IMR-90 (cell line): Measurements from ENCODE around the gene UST. TPM values are rescaled to one million over a fixed set of nuclear protein-coding genes. Genes with fewer than 3 reads are reported as not detected.

Source experiments
- ATAC-seq: fragments of 200-7000 bp; cut with Tn5 transposase; 2 replicates; pipeline ENCODE4 v1.9.1; 2020; ENCODE audit warnings: low read depth, mild to moderate bottlenecking, moderate library complexity
- BruUV-seq: library from RNA; stranded (reverse); fragments of 400-500 nt; replicated peaks from 2 replicates; lab custom pipeline; 2021; lab: Mats Ljungman, UMichigan
- CTCF ChIA-PET: fragments of 300-600 bp; formaldehyde crosslinking; extraction: SDS; loops from one replicate; lab custom pipeline; 2021; ENCODE audit warnings: antibody characterized with exemption; lab: Yijun Ruan, JAX
- POLR2A ChIA-PET: fragments of 300-600 bp; sonication (Branson Sonifier 250); formaldehyde crosslinking; loops from one replicate; lab custom pipeline; 2022; ENCODE audit warnings: antibody characterized with exemption; ENCODE audit not compliant: unreplicated experiment; lab: Charles Lee
- DNase-seq: peaks from one replicate; pipeline ENCODE4 v3.0.0; 2013
- H2AFZ ChIP-seq: replicated peaks from 2 replicates; pipeline ENCODE3; 2013; ENCODE audit warnings: low read length, mild to moderate bottlenecking; ENCODE audit not compliant: poor library complexity
- H2AK5ac ChIP-seq: 2 replicates; pipeline ENCODE4 v1.6.1; 2013; ENCODE audit warnings: low read depth, low read length, inconsistent platforms
- H2AK9ac ChIP-seq: replicated peaks from 2 replicates; pipeline ENCODE3; 2013; ENCODE audit warnings: mild to moderate bottlenecking, low read depth, low read length, moderate library complexity; ENCODE audit not compliant: poor library complexity
- H2BK120ac ChIP-seq: 2 replicates; pipeline ENCODE4 v1.6.1; 2013; ENCODE audit warnings: low read depth, low read length, inconsistent platforms
- H2BK15ac ChIP-seq: 3 replicates; pipeline ENCODE4 v1.6.1; 2013; ENCODE audit warnings: low read depth, low read length, inconsistent platforms
- H2BK20ac ChIP-seq: 2 replicates; pipeline ENCODE4 v1.6.1; 2013; ENCODE audit warnings: low read depth, mild to moderate bottlenecking, inconsistent platforms, low read length, moderate library complexity
- H2BK5ac ChIP-seq: 2 replicates; pipeline ENCODE4 v1.6.1; 2013; ENCODE audit warnings: mild to moderate bottlenecking, low read depth, low read length, inconsistent platforms; ENCODE audit not compliant: poor library complexity, severe bottlenecking
- H3K14ac ChIP-seq: replicated peaks from 2 replicates; pipeline ENCODE4 v1.6.1; 2013; ENCODE audit warnings: low read depth, low read length, inconsistent platforms
- H3K18ac ChIP-seq: 2 replicates; pipeline ENCODE4 v1.6.1; 2013; ENCODE audit warnings: low read depth, low read length, control low read depth
- H3K23ac ChIP-seq: 2 replicates; pipeline ENCODE4 v1.6.1; 2013; ENCODE audit warnings: low read depth, low read length, inconsistent platforms
- H3K27ac ChIP-seq: 2 replicates; pipeline ENCODE4 v1.5.1; 2013; ENCODE audit warnings: mild to moderate bottlenecking, control low read depth, low read length; ENCODE audit not compliant: insufficient read depth
- H3K27me3 ChIP-seq: 2 replicates; pipeline ENCODE4 v1.6.1; 2013; ENCODE audit warnings: low read length; ENCODE audit not compliant: control insufficient read depth, insufficient read depth
- H3K36me3 ChIP-seq: 2 replicates; pipeline ENCODE4 v1.6.1; 2013; ENCODE audit warnings: low read length, mixed read lengths; ENCODE audit not compliant: control insufficient read depth, insufficient read depth
- H3K4ac ChIP-seq: 2 replicates; pipeline ENCODE4 v1.6.1; 2013; ENCODE audit warnings: low read depth, low read length, inconsistent platforms
- H3K4me1 ChIP-seq: 2 replicates; pipeline ENCODE4 v1.6.1; 2013; ENCODE audit warnings: low read length, mixed read lengths; ENCODE audit not compliant: control insufficient read depth, insufficient read depth
- H3K4me2 ChIP-seq: 2 replicates; pipeline ENCODE4 v1.6.1; 2013; ENCODE audit warnings: low read depth, mild to moderate bottlenecking, control low read depth, low read length, moderate library complexity
- H3K4me3 ChIP-seq: 2 replicates; pipeline ENCODE4 v1.5.1; 2013; ENCODE audit warnings: low read depth, mild to moderate bottlenecking, control low read depth, low read length, moderate library complexity; ENCODE audit not compliant: insufficient read depth
- H3K56ac ChIP-seq: 2 replicates; pipeline ENCODE4 v1.6.1; 2013; ENCODE audit warnings: low read length, inconsistent platforms; ENCODE audit not compliant: insufficient read depth; ENCODE audit errors: extremely low read depth
- H3K79me1 ChIP-seq, 2 experiments: 2 replicates each; pipeline ENCODE4 v1.6.1; 2013; ENCODE audit warnings: low read length in 2 of 2, inconsistent platforms in 1 of 2, low read depth in 1 of 2
- H3K9ac ChIP-seq: 2 replicates; pipeline ENCODE4 v1.6.1; 2013; ENCODE audit warnings: low read depth, low read length, control low read depth
- H3K9me1 ChIP-seq: 2 replicates; pipeline ENCODE4 v1.6.1; 2013; ENCODE audit warnings: low read length, inconsistent platforms; ENCODE audit not compliant: insufficient read depth
- H3K9me3 ChIP-seq: 2 replicates; pipeline ENCODE4 v1.6.1; 2013; ENCODE audit warnings: low read length; ENCODE audit not compliant: control insufficient read depth, insufficient read depth
- H4K20me1 ChIP-seq: 2 replicates; pipeline ENCODE4 v1.6.1; 2013; ENCODE audit warnings: low read length, inconsistent platforms; ENCODE audit not compliant: insufficient read depth
- H4K5ac ChIP-seq: 2 replicates; pipeline ENCODE4 v1.6.1; 2013; ENCODE audit warnings: mild to moderate bottlenecking, low read depth, low read length, control low read depth
- H4K8ac ChIP-seq, 2 experiments: 2 replicates each; pipeline ENCODE4 v1.6.1; 2013; ENCODE audit warnings: low read depth in 2 of 2, low read length in 2 of 2, control low read depth in 1 of 2, inconsistent platforms in 1 of 2
- H4K91ac ChIP-seq: 2 replicates; pipeline ENCODE4 v1.6.1; 2013; ENCODE audit warnings: low read depth, low read length, inconsistent platforms; ENCODE audit not compliant: insufficient read depth
- BHLHE40 ChIP-seq: fragments of 150-350 bp; IDR thresholded peaks from 2 replicates; pipeline ENCODE4 v1.6.1; 2016; ENCODE audit warnings: mild to moderate bottlenecking, low read depth, low read length
- CEBPB ChIP-seq: IDR thresholded peaks from 2 replicates; pipeline ENCODE4 v1.6.1; 2012; ENCODE audit warnings: low read depth, low read length, improper control_type of control experiment
- CHD1 ChIP-seq: IDR thresholded peaks from 2 replicates; pipeline ENCODE4 v1.6.1; 2012; ENCODE audit warnings: low read depth, low read length, improper control_type of control experiment
- CTCF ChIP-seq: conservative IDR thresholded peaks from 2 replicates; pipeline ENCODE4 v1.5.1; 2012; ENCODE audit warnings: mild to moderate bottlenecking, low read depth, low read length, improper control_type of control experiment
- ELK1 ChIP-seq: fragments of 150-350 bp; IDR thresholded peaks from 2 replicates; pipeline ENCODE4 v1.6.1; 2016; ENCODE audit warnings: low read depth, mild to moderate bottlenecking, low read length, moderate library complexity, borderline replicate concordance
- FOS ChIP-seq: fragments of 150-350 bp; IDR thresholded peaks from 2 replicates; pipeline ENCODE4 v1.6.1; 2016; ENCODE audit warnings: low read depth, low read length
- MAFK ChIP-seq: IDR thresholded peaks from 2 replicates; pipeline ENCODE4 v1.6.1; 2012; ENCODE audit warnings: low read depth, low read length, improper control_type of control experiment
- MAZ ChIP-seq: IDR thresholded peaks from 2 replicates; pipeline ENCODE4 v1.6.1; 2012; ENCODE audit warnings: low read depth, mild to moderate bottlenecking, low read length, improper control_type of control experiment, moderate library complexity, borderline replicate concordance
- MXI1 ChIP-seq: IDR thresholded peaks from 2 replicates; pipeline ENCODE4 v1.6.1; 2012; ENCODE audit warnings: low read depth, mild to moderate bottlenecking, low read length, moderate library complexity, borderline replicate concordance
- NFE2L2 ChIP-seq: fragments of 150-350 bp; IDR thresholded peaks from 2 replicates; pipeline ENCODE4 v1.6.1; 2016; ENCODE audit warnings: low read depth, mild to moderate bottlenecking, low read length
- POLR2A ChIP-seq: IDR thresholded peaks from 2 replicates; pipeline ENCODE4 v1.6.1; 2012; ENCODE audit warnings: mild to moderate bottlenecking, low read depth, low read length
- RCOR1 ChIP-seq: IDR thresholded peaks from 2 replicates; pipeline ENCODE4 v1.6.1; 2012; ENCODE audit warnings: mild to moderate bottlenecking, low read length, improper control_type of control experiment; ENCODE audit not compliant: insufficient replicate concordance
- RFX5 ChIP-seq: IDR thresholded peaks from 2 replicates; pipeline ENCODE4 v1.8.0; 2012; ENCODE audit warnings: low read depth, mild to moderate bottlenecking, low read length, moderate library complexity
- SMC3 ChIP-seq: fragments of 150-350 bp; IDR thresholded peaks from 2 replicates; pipeline ENCODE4 v1.6.1; 2016; ENCODE audit warnings: low read depth, mild to moderate bottlenecking, antibody characterized with exemption, low read length, moderate library complexity
- USF2 ChIP-seq: fragments of 150-350 bp; IDR thresholded peaks from 2 replicates; pipeline ENCODE4 v1.6.1; 2017; ENCODE audit warnings: mild to moderate bottlenecking, antibody characterized with exemption, low read length, low read depth
- WGBS, 2 experiments: methylation state at CpG; one replicate each; pipeline versions ENCODE4 v1.1.5 to v1.1.7; 2013; ENCODE audit warnings: missing lambda C conversion rate in 2 of 2; ENCODE audit not compliant: insufficient read length in 1 of 2; ENCODE audit errors: extremely low coverage in 2 of 2; 5-methylcytosine and 5-hydroxymethylcytosine counted together
- dilution Hi-C: fragments of 300-500 bp; cut with HindIII; formaldehyde crosslinking; loops from one replicate; pipeline ENCODE4 v1.14.3; 2018; ENCODE audit warnings: low sequenced_read_pairs; ENCODE audit not compliant: unreplicated experiment
- in situ Hi-C: fragments of 300-500 bp; cut with MboI; formaldehyde crosslinking; loops from 3 replicates; pipeline ENCODE4 v1.14.3; 2019; ENCODE audit warnings: low sequenced_read_pairs, inconsistent platforms, mixed read lengths
- intact Hi-C: fragments of 100-400 bp; cut with micrococcal nuclease; formaldehyde crosslinking; loops from 2 replicates; pipeline ENCODE4 v1.10.0; 2022
- polyA plus RNA-seq, 3 experiments: library from polyadenylated mRNA; depleted of rRNA; stranded (reverse); fragments of >200 nt; gene quantifications; 2 replicates each; pipeline ENCODE4 v1.2.3, GENCODE V29; 2012; ENCODE audit warnings: low replicate concordance in 1 of 3
- total RNA-seq: library from RNA; depleted of rRNA; stranded (reverse); fragments of >200 nt; gene quantifications from 2 replicates; pipeline ENCODE4 v1.2.3, GENCODE V29; 2012

UST gene
- total and polyA plus RNA-seq, 2 of the 4 experiments (the other 2 are of a cell fraction): 7.7 to 13.8 TPM

GRCh38 chr6:148749674-148750073 lies 2.8 kb downstream of the UST start:
- H3K36me3 ChIP-seq: no peaks in the 10 kb centered on the region
- no peak overlapping the region for H3K18ac ChIP-seq
- H4K20me1 ChIP-seq: peaks cover 20% of the 10 kb centered on the region
- H3K4me1 ChIP-seq: peaks cover 4% of the 10 kb centered on the region
- H3K4ac ChIP-seq: no peak overlapping the region
- H4K5ac ChIP-seq: no peak overlapping the region
- H3K4me3 ChIP-seq: no peak overlapping the region
- no peak overlapping the region for H2BK120ac ChIP-seq
- in situ Hi-C loops (no loop called here), dilution Hi-C loops (no loop called here), intact Hi-C loops (loop anchor here (5.0 kb wide), 2 partner anchors 108 to 333 kb away; no protein-coding TSS in a partner anchor)
- H3K9me1 ChIP-seq: peaks cover 7% of the 10 kb centered on the region
- no peak for TF ChIP-seq CHD1
- no peak for TF ChIP-seq RCOR1
- TF ChIP-seq CTCF: no peak
- no peak for TF ChIP-seq NFE2L2
- no peak for TF ChIP-seq SMC3
- TF ChIP-seq MAZ: no peak
- no peak for TF ChIP-seq CEBPB
- TF ChIP-seq ELK1: no peak
- no peak for TF ChIP-seq RFX5
- no peak for TF ChIP-seq MXI1
- no peak for TF ChIP-seq FOS
- no peak for TF ChIP-seq BHLHE40
- TF ChIP-seq USF2: no peak
- no peak for TF ChIP-seq MAFK
- TF ChIP-seq POLR2A: no peak
- no peak overlapping the region for H2BK5ac ChIP-seq
- DNase-seq (no peak), ATAC-seq (no peak)
- H2BK20ac ChIP-seq: no peak overlapping the region
- ChIA-PET POLR2A (no interaction called here), CTCF (no interaction called here)
- no peak overlapping the region for H3K4me2 ChIP-seq
- no peak overlapping the region for H2AFZ ChIP-seq
- no peak overlapping the region for H3K23ac ChIP-seq
- H3K14ac ChIP-seq: no peak overlapping the region
- H4K91ac ChIP-seq: no peak overlapping the region
- peaks cover 18 to 38% of the 10 kb centered on the region in 2 experiments for H3K79me1 ChIP-seq
- no peak overlapping the region for H3K9ac ChIP-seq
- no peak overlapping the region for H2BK15ac ChIP-seq
- no peaks in the 10 kb centered on the region for H3K9me3 ChIP-seq
- H4K8ac ChIP-seq: no peak overlapping the region
- no peak overlapping the region for H3K56ac ChIP-seq
- WGBS, 2 experiments: no CpG with 5 or more reads among the region's 1 CpG
- H3K27ac ChIP-seq: no peak overlapping the region
- no peak overlapping the region for H2AK5ac ChIP-seq
- H2AK9ac ChIP-seq: no peak overlapping the region
- no TSS peak for BruUV-seq
- H3K27me3 ChIP-seq: no peaks in the 10 kb centered on the region
